ENCODE measurements around the gene C1orf105.

DNA sequence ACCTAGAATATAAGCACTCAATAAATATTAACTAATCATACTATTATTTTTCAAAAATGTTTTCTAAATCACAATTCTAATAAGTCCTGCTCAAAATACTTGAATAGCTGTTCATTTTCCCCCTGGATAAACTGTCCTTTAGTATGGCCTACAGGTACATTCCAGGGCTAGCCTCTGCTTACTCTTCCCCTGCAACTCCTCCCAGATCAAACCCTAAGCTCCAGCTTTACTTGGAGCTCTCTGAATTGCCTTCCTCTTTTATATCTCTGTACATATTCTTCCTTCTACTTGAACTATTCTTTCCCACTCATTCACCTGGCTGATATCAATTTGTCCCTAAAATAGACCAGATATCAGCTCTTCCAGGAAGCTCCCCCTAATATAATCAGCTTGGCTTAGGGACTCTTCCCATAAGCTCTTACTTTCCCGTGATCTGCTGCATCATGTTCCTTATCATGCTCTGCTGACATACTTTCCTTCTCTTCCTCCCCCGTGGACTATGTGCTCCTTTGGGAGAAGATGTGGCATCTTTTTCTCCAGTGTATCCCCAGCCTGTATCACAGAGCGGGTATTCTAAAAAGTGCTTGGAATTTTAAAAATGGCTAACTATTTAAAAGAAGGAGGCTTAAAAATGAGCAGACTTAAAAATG lies 66.4 kb downstream of the C1orf105 start:
- TF ChIP-seq, protein P1, sequence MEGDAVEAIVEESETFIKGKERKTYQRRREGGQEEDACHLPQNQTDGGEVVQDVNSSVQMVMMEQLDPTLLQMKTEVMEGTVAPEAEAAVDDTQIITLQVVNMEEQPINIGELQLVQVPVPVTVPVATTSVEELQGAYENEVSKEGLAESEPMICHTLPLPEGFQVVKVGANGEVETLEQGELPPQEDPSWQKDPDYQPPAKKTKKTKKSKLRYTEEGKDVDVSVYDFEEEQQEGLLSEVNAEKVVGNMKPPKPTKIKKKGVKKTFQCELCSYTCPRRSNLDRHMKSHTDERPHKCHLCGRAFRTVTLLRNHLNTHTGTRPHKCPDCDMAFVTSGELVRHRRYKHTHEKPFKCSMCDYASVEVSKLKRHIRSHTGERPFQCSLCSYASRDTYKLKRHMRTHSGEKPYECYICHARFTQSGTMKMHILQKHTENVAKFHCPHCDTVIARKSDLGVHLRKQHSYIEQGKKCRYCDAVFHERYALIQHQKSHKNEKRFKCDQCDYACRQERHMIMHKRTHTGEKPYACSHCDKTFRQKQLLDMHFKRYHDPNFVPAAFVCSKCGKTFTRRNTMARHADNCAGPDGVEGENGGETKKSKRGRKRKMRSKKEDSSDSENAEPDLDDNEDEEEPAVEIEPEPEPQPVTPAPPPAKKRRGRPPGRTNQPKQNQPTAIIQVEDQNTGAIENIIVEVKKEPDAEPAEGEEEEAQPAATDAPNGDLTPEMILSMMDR (conservative IDR thresholded peaks at IDR 0.05 in 1 of 2, IDR thresholded peaks at IDR 0.05 in 1 of 2; ENCODE audit: extremely low read depth in 1 of 2, insufficient read depth in 1 of 2, low read depth in 1 of 2, low read length in 2 of 2) = no peak
- TF ChIP-seq EZH2 (IDR thresholded peaks at IDR 0.05; ENCODE audit: borderline replicate concordance, low read length) = no peak
